SK-N-SH treated with all-trans-retinoic acid at 6 μM for 48 hours (cell line): ENCODE data around the gene DNAJC25.

Source experiments
- ATAC-seq: fragments of 200-7000 bp; cut with Tn5 transposase; 3 replicates; pipeline ENCODE4 v1.9.1; 2020; ENCODE audit warnings: mild to moderate bottlenecking, moderate library complexity
- BACH2 ChIP-seq: fragments of 250-450 bp; sonication (Bioruptor Pico); IDR thresholded peaks from 2 replicates; pipeline ENCODE4 v1.9.0; 2021; ENCODE audit warnings: mild to moderate bottlenecking, borderline replicate concordance
- CREB5 ChIP-seq: fragments of 250-450 bp; sonication (Bioruptor Pico); IDR thresholded peaks from 2 replicates; pipeline ENCODE4 v1.5.1; 2020; ENCODE audit warnings: low read depth, mild to moderate bottlenecking, moderate library complexity
- CSDC2 ChIP-seq: fragments of 250-450 bp; sonication (Bioruptor Pico); IDR thresholded peaks from 2 replicates; pipeline ENCODE4 v1.5.0; 2020; ENCODE audit warnings: mild to moderate bottlenecking, moderate library complexity
- CSRNP3 ChIP-seq: fragments of 250-450 bp; sonication (Bioruptor Pico); IDR thresholded peaks from 2 replicates; pipeline ENCODE4 v1.5.1; 2021; ENCODE audit warnings: mild to moderate bottlenecking, moderate library complexity
- ESRRG ChIP-seq: fragments of 250-450 bp; sonication (Bioruptor Pico); IDR thresholded peaks from 2 replicates; pipeline ENCODE4 v1.6.1; 2021; ENCODE audit warnings: mild to moderate bottlenecking
- GLIS3 ChIP-seq: fragments of 250-450 bp; sonication (Bioruptor Pico); IDR thresholded peaks from 2 replicates; pipeline ENCODE4 v1.5.0; 2020; ENCODE audit warnings: mild to moderate bottlenecking, moderate library complexity
- ISL1 ChIP-seq: fragments of 250-450 bp; sonication (Bioruptor Pico); IDR thresholded peaks from 2 replicates; pipeline ENCODE4 v2.1.2; 2022; ENCODE audit warnings: mild to moderate bottlenecking, moderate library complexity
- OSR1 ChIP-seq: fragments of 250-450 bp; sonication (Bioruptor Pico); IDR thresholded peaks from 2 replicates; pipeline ENCODE4 v1.8.0; 2022; ENCODE audit warnings: moderate library complexity, mild to moderate bottlenecking, inconsistent platforms
- PATZ1 ChIP-seq: fragments of 250-450 bp; sonication (Bioruptor Pico); IDR thresholded peaks from 2 replicates; pipeline ENCODE4 v1.8.0; 2020; ENCODE audit warnings: mild to moderate bottlenecking, moderate library complexity, borderline replicate concordance
- RARB ChIP-seq: fragments of 250-450 bp; sonication (Bioruptor Pico); IDR thresholded peaks from 2 replicates; pipeline ENCODE4 v1.8.0; 2021; ENCODE audit warnings: mild to moderate bottlenecking, moderate library complexity
- TCF4 ChIP-seq: fragments of 250-450 bp; sonication (Bioruptor Pico); IDR thresholded peaks from 2 replicates; pipeline ENCODE4 v1.8.0; 2021; ENCODE audit warnings: mild to moderate bottlenecking, moderate library complexity, borderline replicate concordance
- TOX ChIP-seq: fragments of 250-450 bp; sonication (Bioruptor Pico); IDR thresholded peaks from 2 replicates; pipeline ENCODE4 v1.8.0; 2021; ENCODE audit warnings: mild to moderate bottlenecking, moderate library complexity, borderline replicate concordance
- ZC3H10 ChIP-seq: fragments of 250-450 bp; sonication (Bioruptor Pico); IDR thresholded peaks from 2 replicates; pipeline ENCODE4 v1.5.1; 2021; ENCODE audit warnings: mild to moderate bottlenecking, moderate library complexity
- ZFP3 ChIP-seq: fragments of 250-450 bp; sonication (Bioruptor Pico); IDR thresholded peaks from 2 replicates; pipeline ENCODE4 v1.5.0; 2020; ENCODE audit warnings: mild to moderate bottlenecking, moderate library complexity
- ZFP30 ChIP-seq: fragments of 450-650 bp; formaldehyde crosslinking; IDR thresholded peaks from 2 replicates; pipeline ENCODE4 v1.5.0; 2022; ENCODE audit warnings: mild to moderate bottlenecking, moderate library complexity
- ZNF565 ChIP-seq: fragments of 450-650 bp; formaldehyde crosslinking; conservative IDR thresholded peaks from 2 replicates; pipeline ENCODE4 v1.5.0; 2020; ENCODE audit warnings: low read depth, mild to moderate bottlenecking, moderate library complexity
- ZNF8 ChIP-seq: fragments of 450-650 bp; formaldehyde crosslinking; IDR thresholded peaks from 2 replicates; pipeline ENCODE4 v1.5.0; 2020; ENCODE audit warnings: mild to moderate bottlenecking, moderate library complexity

DNAJC25 gene

GRCh38 chr9:111674319-111674718 is 43.2 kb downstream of the DNAJC25 start:
- no peak for ATAC-seq
- TF ChIP-seq OSR1 (no peak), ZFP30 (CRISPR knock-in tag) (no peak), TCF4 (CRISPR knock-in tag) (peak; percentile 72; the same call in 1 of the 2 replicates), BACH2 (CRISPR knock-in tag) (no peak), CSDC2 (CRISPR knock-in tag) (no peak), CREB5 (CRISPR knock-in tag) (no peak), ZFP3 (CRISPR knock-in tag) (no peak), ISL1 (CRISPR knock-in tag) (no peak)

GRCh38 chr9:111676116-111676515 is 45.0 kb downstream of the DNAJC25 start:
- TF ChIP-seq ZC3H10 (CRISPR knock-in tag), result no peak
- TF ChIP-seq TOX (CRISPR knock-in tag), result no peak
- TF ChIP-seq ISL1 (CRISPR knock-in tag), result no peak

GRCh38 chr9:111678293-111678692 is 47.2 kb downstream of the DNAJC25 start:
- ATAC-seq, result no peak
- TF ChIP-seq ESRRG (CRISPR knock-in tag), result no peak
- no peak for TF ChIP-seq ZFP3 (CRISPR knock-in tag)
- TF ChIP-seq ZNF565, result no peak
- TF ChIP-seq ZNF8 (CRISPR knock-in tag), result no peak
- no peak for TF ChIP-seq ZC3H10 (CRISPR knock-in tag)
- TF ChIP-seq ISL1 (CRISPR knock-in tag), result no peak
- no peak for TF ChIP-seq PATZ1 (CRISPR knock-in tag)
- no peak for TF ChIP-seq CSRNP3 (CRISPR knock-in tag)

More at GRCh38 chr9:111676116-111676515, 45.0 kb downstream of the DNAJC25 start:
- no peak for ATAC-seq

- ATAC-seq, result no peak
- TF ChIP-seq ZC3H10 (CRISPR knock-in tag), result no peak
- TF ChIP-seq ZFP3 (CRISPR knock-in tag), result no peak
- no peak for TF ChIP-seq CSRNP3 (CRISPR knock-in tag)
- no peak for TF ChIP-seq GLIS3 (CRISPR knock-in tag)
- no peak for TF ChIP-seq ESRRG (CRISPR knock-in tag)
- no peak for TF ChIP-seq OSR1
- TF ChIP-seq CREB5 (CRISPR knock-in tag), result no peak
- no peak for TF ChIP-seq ISL1 (CRISPR knock-in tag)
- no peak for TF ChIP-seq PATZ1 (CRISPR knock-in tag)
Observed at GRCh38 chr9:111679199-111679598, 48.1 kb downstream of the DNAJC25 start.

- TF ChIP-seq ZC3H10 (CRISPR knock-in tag) (no peak), TOX (CRISPR knock-in tag) (no peak), RARB (CRISPR knock-in tag) (no peak), ISL1 (CRISPR knock-in tag) (no peak)
- no peak for ATAC-seq
Observed at GRCh38 chr9:111683392-111683791, 52.3 kb downstream of the DNAJC25 start.
